NCI-H82 (cell line): Measurements from ENCODE around the gene SYNPO.

ENCODE experiments used
- DNase-seq: peaks from one replicate; lab custom pipeline; 2025; lab: John Stamatoyannopoulos, UW

The SYNPO gene

DNA sequence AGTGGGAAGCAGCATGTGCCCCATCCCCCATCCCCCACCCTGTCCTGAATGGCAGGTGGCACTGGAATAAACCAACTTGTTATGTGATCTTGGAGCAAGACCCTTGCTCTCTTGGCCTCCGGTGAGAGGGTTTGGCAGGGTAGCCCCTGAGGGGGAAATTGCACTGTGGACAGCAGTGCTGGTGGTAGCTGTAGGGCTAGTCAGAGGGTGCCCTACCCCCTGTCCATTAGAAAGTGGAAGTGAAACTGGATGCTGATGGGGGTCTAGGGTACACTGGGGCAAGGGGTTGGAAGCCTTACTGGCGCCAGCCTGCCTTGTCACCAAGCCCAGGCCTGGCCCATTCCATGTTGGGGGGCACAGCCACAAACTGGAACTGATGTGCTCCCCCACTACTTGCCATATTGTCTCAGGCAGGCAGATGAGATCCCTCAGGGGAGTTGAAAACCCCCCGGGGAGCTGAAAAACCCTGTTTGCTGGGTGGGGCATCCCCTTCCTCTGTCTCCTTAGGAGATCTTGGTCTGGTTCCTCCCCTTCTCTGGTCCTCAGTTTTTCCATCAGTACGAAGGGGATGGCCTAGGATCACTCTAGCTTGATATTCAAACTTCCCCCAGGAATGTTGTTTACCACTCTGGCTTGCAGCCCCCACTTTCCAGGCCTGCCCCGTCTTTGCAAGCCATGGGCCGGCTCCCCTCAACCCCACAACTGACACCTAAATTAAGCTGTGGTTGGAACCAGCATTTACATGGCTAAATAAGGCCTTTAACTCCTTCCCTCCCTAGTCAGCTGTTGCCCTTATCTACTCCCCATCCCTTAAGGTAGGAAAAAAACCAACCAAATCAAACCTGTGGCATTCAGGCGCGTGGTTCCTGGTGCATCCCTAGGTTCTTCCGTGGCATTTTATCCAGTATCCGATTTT lies 14.4 kb upstream of the SYNPO start:
- no peak for DNase-seq

DNA sequence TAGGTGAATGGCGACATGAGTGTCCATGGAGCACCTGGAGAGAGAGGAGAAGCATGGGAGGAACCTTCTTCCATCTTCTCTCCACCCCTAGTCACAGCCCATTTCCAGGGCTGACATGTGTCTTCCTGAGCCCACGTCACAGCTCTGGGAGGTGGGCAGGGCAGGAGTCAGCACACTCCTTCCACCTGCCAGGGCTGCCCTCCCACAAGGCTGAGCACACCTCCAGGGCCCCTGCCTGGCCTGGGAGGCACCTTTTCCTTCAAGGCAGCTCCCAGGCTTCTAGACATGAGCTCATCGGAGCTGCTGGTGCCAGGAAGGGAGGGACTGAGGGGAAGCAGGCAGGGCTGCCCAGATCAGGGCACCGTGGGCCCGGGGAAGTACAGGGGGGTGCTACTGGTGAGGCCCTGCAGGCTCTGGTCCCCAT lies 13.6 kb upstream of the SYNPO start:
- no peak for DNase-seq

DNA sequence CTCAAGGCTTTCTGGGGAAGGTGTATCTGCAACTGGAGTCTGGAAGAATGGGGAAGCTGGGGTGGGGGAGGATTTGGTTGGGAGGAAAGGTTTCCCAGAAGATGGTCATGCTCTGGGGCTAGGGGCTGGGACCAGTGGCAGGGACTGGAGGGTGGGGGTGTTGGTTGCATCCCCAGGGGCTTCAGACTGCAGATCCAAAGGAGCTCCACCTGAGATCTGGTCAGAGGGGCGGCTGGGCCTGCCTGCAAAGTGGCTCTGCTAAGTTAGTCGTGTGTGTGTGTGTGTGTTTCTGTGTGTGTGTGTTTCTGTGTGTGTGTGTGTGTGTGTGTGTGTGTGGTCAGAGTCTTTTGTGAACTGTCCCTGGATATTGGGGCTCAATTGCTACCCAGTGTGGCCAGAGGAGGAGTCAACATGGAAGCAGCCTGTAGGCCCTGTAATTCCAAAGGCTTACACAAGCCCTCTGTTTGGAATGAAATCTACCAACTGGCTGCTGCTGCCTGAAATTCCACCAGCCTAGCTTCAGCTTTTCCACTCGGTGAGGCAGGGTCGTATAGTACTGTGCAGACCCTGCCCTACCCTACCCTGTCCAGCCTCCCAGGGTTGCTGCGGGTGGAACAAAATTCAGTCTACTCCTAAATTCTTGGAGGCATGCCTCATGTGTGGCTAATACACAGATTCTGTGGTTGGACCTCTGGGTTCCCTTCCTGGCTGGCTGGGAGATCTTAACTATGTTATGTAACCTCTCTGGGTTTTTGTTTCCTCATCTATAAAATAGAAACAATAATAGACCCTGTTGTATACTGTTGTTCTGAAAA lies 12.5 kb upstream of the SYNPO start:
- DNase-seq: no peak

DNA sequence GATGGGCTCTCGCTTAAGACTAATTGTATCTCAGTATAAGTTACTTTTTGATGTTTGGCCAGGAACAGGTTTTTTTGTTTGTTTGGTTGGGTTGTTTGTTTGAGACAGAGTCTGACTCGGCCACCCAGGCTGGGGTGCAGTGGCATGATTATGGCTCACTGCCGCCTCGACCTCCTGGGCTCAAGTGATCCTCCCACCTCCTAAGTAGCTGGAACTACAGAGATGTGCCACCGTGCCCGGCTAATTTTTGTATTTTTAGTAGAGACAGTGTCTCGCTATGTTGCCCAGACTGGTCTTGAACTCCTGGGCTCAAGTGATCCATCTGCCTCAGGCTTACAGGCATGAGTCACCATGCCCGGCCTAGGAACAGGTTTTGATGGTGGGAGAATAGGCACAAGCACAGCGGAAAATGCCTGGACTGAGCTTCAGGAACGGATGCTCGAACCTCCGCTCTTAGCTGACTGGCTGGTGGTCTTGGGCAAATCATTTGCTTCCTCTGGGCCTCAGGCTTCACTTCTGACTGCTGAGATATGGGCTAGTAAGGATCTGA lies 11.4 kb upstream of the SYNPO start:
- no peak for DNase-seq

DNA sequence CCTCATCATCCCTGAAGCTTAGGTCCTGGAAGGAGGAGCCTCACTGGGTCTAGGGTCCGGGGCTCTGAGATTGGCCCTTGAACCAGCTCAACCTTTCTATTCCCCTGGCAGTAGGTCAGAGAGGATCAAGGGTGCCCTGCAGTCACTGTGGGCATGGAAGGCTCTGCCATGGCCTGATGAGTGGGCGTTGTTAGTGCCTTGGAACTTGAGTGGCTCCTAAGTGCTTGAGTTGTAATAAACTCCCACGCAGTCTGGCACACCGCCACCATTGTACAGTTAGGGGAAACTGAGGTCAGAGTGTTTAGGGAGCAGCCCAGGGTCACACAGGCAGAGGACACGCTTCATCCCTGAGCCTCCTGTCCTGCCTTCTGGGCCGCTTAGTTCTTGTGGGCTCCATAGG lies 10.4 kb upstream of the SYNPO start:
- DNase-seq: no peak

DNA sequence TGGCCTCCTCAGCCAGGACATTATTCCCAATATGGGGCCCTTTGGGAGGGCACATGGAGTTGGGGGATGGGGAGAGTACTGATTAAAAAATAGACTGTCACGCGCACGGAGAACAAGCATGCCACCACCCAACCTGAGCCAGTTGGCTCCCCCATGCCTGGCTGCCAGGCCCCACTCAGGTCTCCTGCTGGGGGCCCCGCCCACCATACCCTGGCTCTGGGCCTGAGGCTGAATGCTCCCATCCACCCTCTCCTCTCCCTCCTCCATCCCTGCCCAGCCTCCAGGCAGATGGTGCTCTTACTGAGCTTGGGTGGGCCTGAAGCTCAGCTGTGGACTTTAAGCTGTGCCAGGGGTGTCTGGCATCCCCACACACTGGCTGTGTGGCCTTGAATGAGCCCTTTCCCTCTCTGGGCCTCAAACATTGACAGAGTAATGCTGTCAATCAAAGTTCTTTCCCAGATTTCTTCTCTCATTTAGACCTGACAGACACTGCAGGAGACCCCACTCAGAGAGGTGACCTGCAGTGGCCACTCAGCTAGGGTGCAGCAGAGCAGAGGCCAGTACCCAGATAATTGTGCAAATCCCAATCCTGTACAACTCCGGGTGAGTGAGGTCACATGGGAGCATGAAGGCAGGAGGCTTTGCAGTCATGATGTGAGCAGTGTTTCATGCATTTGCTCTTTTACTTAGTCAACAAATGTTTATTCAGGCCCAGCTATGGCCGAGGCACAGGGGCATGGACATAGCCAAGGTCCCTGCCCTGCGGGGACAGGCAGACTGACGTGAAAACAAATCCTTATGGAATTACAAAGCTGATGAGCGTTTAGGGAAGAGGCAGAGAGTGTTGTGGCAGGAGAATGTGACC lies 9.8 kb upstream of the SYNPO start:
- DNase-seq: no peak

DNA sequence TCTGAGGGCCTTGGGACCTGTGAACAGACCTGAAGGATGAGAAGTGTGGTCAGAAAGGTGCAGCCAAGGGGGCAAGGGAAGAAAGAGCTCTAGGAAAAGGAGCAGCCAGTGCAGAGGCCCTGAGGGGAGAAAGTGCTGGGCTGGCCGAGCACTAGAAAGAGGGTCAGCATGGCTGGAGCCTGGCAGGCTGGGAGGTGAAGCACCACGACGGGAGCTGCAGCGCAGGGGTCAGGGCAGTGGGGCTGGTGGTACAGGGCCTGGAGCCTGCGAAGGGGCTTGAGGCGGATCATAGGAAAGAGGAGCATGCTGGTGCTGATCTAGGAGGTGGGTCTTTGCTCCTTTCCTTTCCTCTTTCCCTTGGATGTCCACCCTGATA lies 9.1 kb upstream of the SYNPO start:
- DNase-seq: no peak

DNA sequence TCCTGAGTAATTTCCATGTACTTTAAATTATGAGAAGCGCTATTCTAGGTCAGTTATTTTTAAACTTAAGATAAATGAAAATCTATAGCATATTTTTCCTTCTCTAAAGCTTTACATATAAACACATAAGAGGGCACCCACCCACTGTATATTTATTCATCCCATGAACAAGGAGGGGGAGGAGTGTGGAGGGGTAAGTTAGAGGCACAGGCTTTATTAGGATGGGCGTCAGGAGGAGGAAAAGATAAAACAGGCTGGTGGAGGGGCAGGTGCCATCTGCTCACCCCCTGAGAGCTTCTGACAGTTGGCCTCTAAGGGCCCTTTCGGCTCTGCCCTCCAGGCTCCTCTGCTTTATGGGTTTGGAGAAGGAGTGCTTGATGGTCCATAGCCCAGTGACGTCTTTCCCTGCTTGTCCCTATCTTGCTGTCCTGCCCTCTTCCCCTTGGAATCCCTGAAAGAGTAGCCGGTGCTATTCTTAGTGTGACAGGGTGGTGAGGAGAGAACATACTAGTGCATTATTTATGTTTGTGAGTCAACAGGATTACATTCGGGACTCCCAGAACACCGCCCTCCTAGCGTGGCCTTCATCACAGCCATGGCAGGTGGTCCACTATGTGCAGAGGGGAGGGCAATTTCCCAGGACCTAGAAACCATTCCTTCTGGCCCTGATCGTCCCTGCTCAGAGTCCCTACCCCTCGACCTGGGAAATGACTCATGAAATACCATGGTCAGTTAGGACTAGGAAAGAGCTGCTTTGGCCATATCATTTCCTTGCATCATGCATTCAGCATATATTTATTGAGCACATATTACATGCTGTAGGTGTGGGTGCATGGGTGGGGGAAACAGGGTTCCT lies 7.9 kb upstream of the SYNPO start:
- peak; percentile 83 for DNase-seq

DNA sequence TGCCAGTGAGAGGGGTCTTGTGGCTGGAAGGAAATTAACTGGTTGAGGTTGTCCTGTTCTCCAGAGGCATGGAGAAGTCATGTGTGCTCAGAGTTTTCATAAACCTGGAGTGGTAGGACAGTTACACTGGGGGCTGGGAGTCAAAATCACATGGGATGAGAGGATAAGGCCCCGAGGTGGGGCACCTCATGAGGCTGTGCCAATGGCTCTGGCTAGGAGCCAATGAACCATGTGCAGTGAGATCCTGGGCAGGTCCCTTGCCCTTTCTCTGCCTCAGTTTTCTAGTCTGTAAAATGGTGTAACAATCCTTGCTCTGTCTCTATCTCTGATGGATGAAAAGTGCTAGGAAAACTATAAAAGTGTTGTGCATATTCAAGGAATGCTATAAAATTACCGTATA lies 7.0 kb upstream of the SYNPO start:
- DNase-seq: no peak

DNA sequence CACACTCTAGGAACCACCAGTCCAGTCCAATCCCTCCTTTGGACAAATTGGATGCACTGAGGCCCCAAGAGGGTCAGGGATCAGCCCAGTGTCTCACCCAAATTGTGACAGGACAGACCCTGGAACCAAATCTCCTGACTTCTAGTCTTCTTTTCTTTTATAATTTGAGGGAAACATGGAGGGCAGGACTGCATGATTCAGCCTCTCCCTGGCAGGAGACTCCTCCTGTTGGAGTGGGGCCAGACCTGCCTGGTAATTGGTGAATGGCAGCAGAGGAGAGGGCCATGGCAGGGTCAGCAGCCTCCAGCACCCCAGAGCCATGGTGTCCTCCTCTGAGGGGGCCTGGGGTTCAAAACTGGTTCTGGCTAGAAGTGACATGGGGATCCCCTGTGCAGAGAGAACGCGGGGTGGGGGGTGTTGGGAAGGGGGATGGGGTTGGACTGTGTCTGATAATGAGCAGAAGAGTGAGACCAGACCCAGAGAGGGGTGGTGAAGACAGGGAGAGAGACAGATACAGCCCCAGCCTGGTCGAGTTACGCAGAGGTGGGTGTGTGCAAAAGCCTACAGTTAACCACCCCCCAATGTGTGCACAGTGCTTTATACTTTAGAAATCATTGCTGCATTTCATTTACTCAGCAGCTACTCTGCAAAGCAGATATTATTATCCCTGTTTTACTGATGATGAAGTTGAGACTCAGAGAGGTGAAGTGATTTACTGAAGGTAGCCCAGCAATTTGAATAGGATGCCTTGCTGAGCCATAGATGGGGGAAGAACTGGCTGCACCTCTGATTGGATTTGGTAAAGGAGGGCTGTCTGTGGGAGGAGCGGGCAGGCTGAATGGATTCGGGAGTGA lies 3.8 kb upstream of the SYNPO start:
- DNase-seq: no peak

DNA sequence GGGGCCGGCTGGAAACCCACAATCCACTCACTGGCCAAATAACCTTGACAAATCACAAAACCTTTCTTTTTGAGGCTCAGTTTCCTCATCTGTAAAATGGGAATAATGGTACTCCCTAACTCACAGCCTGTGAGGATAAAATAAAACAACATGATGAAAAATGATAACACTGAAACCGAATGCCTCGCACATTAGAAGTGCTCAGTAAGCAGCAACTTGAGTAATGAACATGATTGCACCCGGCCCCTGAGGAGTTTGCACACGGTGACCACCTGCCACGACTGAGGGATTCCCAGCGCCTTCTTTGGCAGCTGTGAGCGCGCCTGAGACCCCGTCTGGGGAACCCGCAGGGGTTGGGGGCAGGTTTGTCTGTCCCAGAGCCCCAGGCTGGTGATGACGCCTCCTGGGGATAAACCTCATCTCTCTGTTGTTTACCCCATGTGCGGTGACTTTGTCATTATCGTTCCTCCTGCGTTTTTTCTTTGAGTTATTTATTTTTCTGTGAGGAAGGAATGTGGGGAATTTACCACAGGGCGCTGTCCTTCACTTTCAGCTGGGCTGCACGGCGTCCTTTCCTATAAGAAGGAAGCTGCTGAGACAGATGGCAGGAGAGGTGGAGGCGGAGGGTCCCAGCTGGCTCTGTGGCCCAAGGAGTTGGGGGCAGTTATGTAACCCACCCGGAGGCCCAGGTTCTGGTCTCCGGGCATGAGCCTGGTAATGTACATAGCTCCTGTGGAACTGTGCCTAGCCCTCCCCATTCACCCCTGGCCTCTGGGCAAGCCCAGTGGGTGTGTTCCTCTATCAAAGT lies 3.0 kb upstream of the SYNPO start:
- DNase-seq: peak; percentile 58

DNA sequence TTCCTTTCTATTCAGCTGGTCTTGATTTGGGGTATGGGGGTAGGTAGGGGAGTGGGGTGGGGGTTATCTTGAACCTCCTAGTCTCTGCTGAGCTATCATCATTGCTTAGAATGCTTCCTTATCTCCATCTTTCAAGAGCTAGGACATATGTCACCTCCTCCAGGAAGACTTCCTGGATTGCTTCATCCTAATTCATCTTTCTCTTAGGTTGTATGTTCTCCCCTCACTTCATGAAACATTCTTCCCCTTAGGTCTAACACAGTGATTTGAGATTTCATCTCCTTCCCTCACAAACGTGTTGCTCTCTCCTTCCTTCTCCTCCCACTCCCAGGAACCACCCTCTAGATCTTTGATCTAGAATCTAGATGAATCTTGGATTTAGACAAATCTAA lies 2.4 kb upstream of the SYNPO start:
- DNase-seq: no peak

DNA sequence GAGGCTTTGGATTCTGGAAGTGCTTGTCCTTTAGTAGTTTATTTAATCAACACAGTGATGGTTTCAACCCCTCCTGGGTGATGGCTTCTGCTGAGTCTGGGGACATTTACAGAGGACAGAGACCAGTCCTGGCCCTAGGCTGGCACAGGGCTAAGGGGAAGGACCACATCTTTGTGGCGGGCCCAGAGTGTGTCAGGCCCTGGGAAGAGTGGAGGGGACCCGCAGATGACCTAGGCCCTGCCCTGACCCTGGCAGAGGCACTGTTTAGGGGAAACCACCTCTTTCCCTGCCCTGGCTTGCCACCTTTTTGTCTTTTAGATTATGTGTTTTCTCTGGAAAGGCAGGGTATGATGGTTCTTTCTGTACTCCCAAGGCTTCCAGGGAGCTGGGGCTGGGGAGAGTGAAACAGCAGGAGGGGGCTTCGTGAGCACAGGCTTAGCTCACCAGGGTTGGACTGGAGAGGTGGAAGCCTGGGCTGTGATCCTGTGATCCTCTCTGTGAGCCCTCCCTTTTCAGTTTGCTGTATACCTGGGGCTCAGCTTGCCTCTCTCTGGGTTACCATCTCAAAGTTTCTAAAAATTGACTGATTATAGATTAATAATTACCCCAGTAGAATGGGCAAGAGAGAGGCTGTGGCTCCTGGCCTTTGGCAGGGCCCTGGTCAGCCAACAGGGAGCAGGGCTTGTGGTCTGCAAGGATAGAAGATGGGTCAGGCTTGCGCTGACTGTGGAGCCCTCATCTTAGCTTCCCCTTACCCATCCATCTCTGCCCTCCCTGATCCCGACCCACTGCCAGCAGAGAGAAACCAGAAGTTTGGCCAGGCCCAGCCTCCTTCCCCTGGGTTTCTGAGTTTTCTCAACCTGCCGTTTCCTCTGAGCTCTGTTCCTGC lies 1.7 kb upstream of the SYNPO start:
- DNase-seq: no peak

DNA sequence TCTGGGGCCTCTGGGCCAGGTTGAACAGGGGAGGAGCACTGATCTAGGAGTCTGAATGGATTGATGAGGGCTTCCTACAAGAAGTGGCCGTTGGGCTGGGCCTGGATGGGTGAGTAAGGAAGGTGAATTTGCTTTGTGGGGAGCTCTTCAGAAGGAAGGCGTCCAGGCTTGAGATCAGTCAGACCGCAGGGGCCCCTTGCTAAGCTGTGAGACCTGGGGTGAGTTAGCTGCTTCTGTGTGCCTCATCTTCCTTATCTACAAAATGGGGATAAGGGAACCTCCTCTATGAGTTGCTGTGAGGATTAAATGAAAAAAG lies 1.1 kb upstream of the SYNPO start:
- DNase-seq: no peak

DNA sequence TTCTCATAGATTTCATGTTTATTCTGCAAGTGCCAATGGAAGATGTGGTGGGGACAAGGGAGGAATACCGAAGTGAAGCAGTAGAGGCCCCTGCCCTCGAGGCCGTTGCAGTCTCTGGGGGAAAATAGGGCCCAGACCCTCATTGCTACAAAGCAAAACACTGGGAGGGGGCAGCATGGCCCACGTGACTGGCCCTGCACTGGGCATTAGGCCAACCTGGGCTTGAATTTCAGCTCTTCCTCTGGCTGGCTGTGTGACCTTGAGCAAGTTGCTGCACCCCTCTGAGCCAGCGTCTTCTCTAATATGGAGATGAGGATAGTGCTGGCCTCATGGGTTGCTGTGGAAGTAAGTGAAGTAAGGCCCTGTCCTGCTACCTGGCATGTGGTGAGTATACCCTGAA lies 709 bp upstream of the SYNPO start:
- no peak for DNase-seq

DNA sequence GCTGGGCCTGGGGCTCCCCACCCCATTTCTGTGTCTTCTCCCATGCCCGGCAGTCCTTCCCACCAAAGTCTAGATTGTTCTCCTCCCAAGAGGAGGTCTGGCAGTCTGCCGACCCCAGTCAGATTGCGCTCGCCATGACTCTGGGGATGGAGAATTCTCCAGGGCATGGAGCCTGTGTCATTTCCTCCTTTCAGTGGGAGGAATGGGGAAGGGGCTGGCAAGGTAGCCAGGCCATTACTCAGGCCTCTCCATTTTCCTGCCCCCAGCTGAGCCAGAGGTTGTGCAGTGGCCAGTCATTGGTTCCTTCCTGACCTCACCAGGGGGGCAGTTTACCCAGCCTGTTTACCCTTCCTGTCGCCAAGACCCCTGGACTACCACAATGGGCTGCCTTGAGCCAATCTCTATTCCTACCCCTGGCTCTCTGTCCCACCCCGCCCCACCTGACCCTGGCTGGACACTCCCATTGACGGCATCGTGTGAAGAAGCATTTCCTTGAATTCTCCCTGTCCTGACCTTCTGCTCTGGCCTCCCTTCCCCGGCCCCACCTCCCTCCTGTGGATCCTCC lies 628 bp downstream of the SYNPO start:
- DNase-seq: no peak

DNA sequence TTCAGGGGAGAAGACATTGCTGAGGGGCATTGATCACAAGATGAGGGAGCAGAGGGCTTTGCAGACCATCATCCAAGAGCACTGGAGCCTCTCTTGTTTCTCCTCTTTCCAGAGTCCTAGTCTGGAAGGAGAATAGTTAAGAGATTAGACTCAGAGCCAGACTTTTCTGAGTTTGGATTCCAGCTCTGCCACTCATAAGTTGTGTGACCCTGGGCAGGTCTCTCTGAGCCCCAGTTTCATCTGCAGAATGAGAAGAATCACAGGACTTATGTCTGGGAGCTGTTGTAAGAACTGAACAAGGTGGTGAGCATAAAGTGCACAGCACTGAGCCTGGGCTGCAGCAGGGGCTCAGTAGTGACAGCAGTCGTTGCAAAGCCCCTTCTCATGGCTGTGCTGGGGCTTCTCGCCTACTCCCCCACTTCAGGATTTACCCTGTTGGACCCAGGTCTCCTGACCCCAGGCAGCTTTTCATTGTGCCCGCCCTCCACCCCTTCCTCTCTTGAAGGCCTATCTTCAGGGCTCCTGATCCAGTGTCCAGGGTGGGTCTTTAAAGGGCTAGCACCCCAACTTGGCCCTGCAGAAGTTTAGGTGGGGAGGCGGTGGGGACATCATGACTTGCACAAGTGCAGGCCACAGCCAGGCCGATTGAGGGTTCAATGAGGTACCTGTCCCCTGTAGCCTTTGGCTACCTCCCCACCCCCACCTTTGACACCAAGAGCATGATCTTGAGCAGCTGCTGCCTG lies 1.5 kb downstream of the SYNPO start:
- no peak for DNase-seq
